Ramos (cell line): ENCODE data around the gene OGFR.
"Not testable (repeated sequence)": the region's sequence is repeated elsewhere in the genome, so short reads cannot be mapped to it uniquely, and the experiment has no call there.

ENCODE experiments used
- in situ Hi-C: fragments of 300-500 bp; cut with MboI; formaldehyde crosslinking; loops from one replicate; pipeline ENCODE4 v1.14.3; 2022; ENCODE audit warnings: low sequenced_read_pairs; ENCODE audit not compliant: unreplicated experiment

OGFR gene

GRCh38 chr20:62852196-62852595 lies 47.6 kb downstream of the OGFR start:
- in situ Hi-C loops: no loop called here

GRCh38 chr20:62852841-62853240 lies 48.2 kb downstream of the OGFR start:
- in situ Hi-C loops: no loop called here

- in situ Hi-C loops: not testable (repeated sequence)
These were observed 48.7 kb downstream of the OGFR start for GRCh38 chr20:62853304-62853703.

- in situ Hi-C loops: no loop called here
These were observed 49.5 kb downstream of the OGFR start for GRCh38 chr20:62854121-62854520.

GRCh38 chr20:62855120-62855519 lies 50.5 kb downstream of the OGFR start:
- in situ Hi-C loops: no loop called here

GRCh38 chr20:62856931-62857619 lies 52.4 kb downstream of the OGFR start:
- in situ Hi-C loops: no loop called here

- in situ Hi-C loops: no loop called here
These were observed 53.6 kb downstream of the OGFR start for GRCh38 chr20:62858058-62858830.

GRCh38 chr20:62859721-62860120 lies 55.1 kb downstream of the OGFR start:
- in situ Hi-C loops: no loop called here

- in situ Hi-C loops: no loop called here
These were observed 55.8 kb downstream of the OGFR start for GRCh38 chr20:62860391-62860923.

- in situ Hi-C loops: no loop called here
These were observed 56.5 kb downstream of the OGFR start for GRCh38 chr20:62860924-62861691.

- in situ Hi-C loops: no loop called here
These were observed 57.2 kb downstream of the OGFR start, which contains the start of gene TCFL5 for GRCh38 chr20:62861726-62862336. Gene TCFL5 (minus strand): TSS chr20:62861822. CDS start chr20:62861670, 152 bp downstream.
